ENCODE measurements around the gene SAMD11. TPM values are rescaled to one million over a fixed set of nuclear protein-coding genes. Genes with fewer than 3 reads are reported as not detected.

The SAMD11 gene
- total RNA-seq, 1 experiment from 2014 or later: 11.5 TPM

GRCh38 chr1:993379-993995 lies 69.8 kb downstream of the SAMD11 start:
- H4K20me1 ChIP-seq (ENCODE audit: insufficient read depth): peaks cover 7% of the 10 kb centered on the region; the same call in 1 of the 2 replicates
- ChIA-PET RAD21 (ENCODE audit: low non-redundant PET in 1 of 2, low total read pairs in 2 of 2, uncharacterized antibody in 2 of 2, unreplicated experiment in 2 of 2) (no interaction called here), CTCF (interaction anchor here (1.6 kb wide), 1 partner anchor 9 kb away, joined by 4 read pairs; no protein-coding TSS in a partner anchor), POLR2A (no interaction called here)
- H3K27ac ChIP-seq (ENCODE audit: low read depth, low read length): no peak overlapping the region
- TF ChIP-seq, protein P1, sequence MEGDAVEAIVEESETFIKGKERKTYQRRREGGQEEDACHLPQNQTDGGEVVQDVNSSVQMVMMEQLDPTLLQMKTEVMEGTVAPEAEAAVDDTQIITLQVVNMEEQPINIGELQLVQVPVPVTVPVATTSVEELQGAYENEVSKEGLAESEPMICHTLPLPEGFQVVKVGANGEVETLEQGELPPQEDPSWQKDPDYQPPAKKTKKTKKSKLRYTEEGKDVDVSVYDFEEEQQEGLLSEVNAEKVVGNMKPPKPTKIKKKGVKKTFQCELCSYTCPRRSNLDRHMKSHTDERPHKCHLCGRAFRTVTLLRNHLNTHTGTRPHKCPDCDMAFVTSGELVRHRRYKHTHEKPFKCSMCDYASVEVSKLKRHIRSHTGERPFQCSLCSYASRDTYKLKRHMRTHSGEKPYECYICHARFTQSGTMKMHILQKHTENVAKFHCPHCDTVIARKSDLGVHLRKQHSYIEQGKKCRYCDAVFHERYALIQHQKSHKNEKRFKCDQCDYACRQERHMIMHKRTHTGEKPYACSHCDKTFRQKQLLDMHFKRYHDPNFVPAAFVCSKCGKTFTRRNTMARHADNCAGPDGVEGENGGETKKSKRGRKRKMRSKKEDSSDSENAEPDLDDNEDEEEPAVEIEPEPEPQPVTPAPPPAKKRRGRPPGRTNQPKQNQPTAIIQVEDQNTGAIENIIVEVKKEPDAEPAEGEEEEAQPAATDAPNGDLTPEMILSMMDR (IDR thresholded peaks at IDR 0.05 in 2 of 3, conservative IDR thresholded peaks at IDR 0.05 in 1 of 3; ENCODE audit: borderline replicate concordance in 1 of 3, insufficient read depth in 1 of 3, low read depth in 2 of 3, low read length in 2 of 3): no peak
- TF ChIP-seq EGR1 (IDR thresholded peaks at IDR 0.05; ENCODE audit: low read depth): no peak
- no peak for TF ChIP-seq EZH2 (IDR thresholded peaks at IDR 0.05)
- TF ChIP-seq, protein P2, sequence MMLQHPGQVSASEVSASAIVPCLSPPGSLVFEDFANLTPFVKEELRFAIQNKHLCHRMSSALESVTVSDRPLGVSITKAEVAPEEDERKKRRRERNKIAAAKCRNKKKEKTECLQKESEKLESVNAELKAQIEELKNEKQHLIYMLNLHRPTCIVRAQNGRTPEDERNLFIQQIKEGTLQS (IDR thresholded peaks at IDR 0.05): no peak
- no peak for TF ChIP-seq FOSL1 (IDR thresholded peaks at IDR 0.05; ENCODE audit: low read depth)
- TF ChIP-seq, protein P3, sequence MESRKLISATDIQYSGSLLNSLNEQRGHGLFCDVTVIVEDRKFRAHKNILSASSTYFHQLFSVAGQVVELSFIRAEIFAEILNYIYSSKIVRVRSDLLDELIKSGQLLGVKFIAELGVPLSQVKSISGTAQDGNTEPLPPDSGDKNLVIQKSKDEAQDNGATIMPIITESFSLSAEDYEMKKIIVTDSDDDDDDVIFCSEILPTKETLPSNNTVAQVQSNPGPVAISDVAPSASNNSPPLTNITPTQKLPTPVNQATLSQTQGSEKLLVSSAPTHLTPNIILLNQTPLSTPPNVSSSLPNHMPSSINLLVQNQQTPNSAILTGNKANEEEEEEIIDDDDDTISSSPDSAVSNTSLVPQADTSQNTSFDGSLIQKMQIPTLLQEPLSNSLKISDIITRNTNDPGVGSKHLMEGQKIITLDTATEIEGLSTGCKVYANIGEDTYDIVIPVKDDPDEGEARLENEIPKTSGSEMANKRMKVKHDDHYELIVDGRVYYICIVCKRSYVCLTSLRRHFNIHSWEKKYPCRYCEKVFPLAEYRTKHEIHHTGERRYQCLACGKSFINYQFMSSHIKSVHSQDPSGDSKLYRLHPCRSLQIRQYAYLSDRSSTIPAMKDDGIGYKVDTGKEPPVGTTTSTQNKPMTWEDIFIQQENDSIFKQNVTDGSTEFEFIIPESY (IDR thresholded peaks at IDR 0.05; ENCODE audit: extremely low read depth, insufficient replicate concordance, low read length): no peak
- TF ChIP-seq TCF7L2 (IDR thresholded peaks at IDR 0.05; ENCODE audit: borderline replicate concordance, extremely low read depth, insufficient read depth, insufficient read length): no peak
- no peak for TF ChIP-seq JUND (IDR thresholded peaks at IDR 0.05)
- no peak for TF ChIP-seq SP1 (IDR thresholded peaks at IDR 0.05; ENCODE audit: low read depth)
- TF ChIP-seq REST (IDR thresholded peaks at IDR 0.05; ENCODE audit: low read depth): no peak
- TF ChIP-seq RAD21 (IDR thresholded peaks at IDR 0.05; ENCODE audit: low read depth): no peak
- no peak overlapping the region for H2AFZ ChIP-seq (ENCODE audit: low read depth, low read length, poor library complexity, severe bottlenecking)
- peaks cover 3 to 20% of the 10 kb centered on the region in 2 experiments; a peak in 3 of 4 replicates for H3K4me1 ChIP-seq (ENCODE audit: control insufficient read depth in 1 of 2, insufficient read depth in 2 of 2, low read length in 2 of 2)
- BruUV-seq (replicated peaks): no TSS peak
- no peaks in the 10 kb centered on the region for H3K27me3 ChIP-seq (ENCODE audit: insufficient read depth, low read length)
- no peak overlapping the region for H3K4me2 ChIP-seq (ENCODE audit: low read length)
- intact Hi-C loops (cut with micrococcal nuclease): no loop called here
- ATAC-seq (no peak), DNase-seq (ENCODE audit: low read depth, low spot score) (no peak)
- H3K4me3 ChIP-seq (replicated peaks in 1 of 2; ENCODE audit: low read depth in 1 of 2, low read length in 2 of 2): no peak overlapping the region
- H3K79me2 ChIP-seq (ENCODE audit: insufficient read depth, low read length): peaks cover 13% of the 10 kb centered on the region; the same call in 1 of the 2 replicates
- H3K9ac ChIP-seq (ENCODE audit: low read length): no peak overlapping the region
- no peaks in the 10 kb centered on the region for H3K36me3 ChIP-seq (ENCODE audit: control insufficient read depth in 1 of 2, insufficient read depth in 2 of 2, low read length in 2 of 2)
- no peaks in the 10 kb centered on the region for H3K9me2 ChIP-seq (ENCODE audit: insufficient read depth)
- no peaks in the 10 kb centered on the region; a peak in 1 of 4 replicates for H3K9me3 ChIP-seq (ENCODE audit: control insufficient read depth in 1 of 2, insufficient read depth in 1 of 2, low read depth in 1 of 2, low read length in 2 of 2)
